H1 (cell line): Measurements from ENCODE around the gene BRD3OS. TPM values are rescaled to one million over a fixed set of nuclear protein-coding genes. Genes with fewer than 3 reads are reported as not detected.

Experiments
- CTCF ChIA-PET: fragments of 300-600 bp; sonication (Branson Sonifier 250); formaldehyde crosslinking; loops from one replicate; lab custom pipeline; 2021; ENCODE audit not compliant: partially characterized antibody; lab: Charles Lee
- POLR2A ChIA-PET: fragments of 300-600 bp; sonication (Branson Sonifier 250); formaldehyde crosslinking; loops from one replicate; lab custom pipeline; 2021; ENCODE audit warnings: inconsistent platforms; ENCODE audit not compliant: partially characterized antibody; lab: Charles Lee
- DNase-seq, 2 experiments: peaks; one replicate each; pipeline versions ENCODE4 v3.0.0 to v3.0.0-alpha.2; 2010 to 2022; ENCODE audit warnings: low spot score in 2 of 2, low read depth in 1 of 2, mixed read lengths in 1 of 2
- FAIRE-seq: peaks from 2 replicates; lab custom pipeline; 2011; peaks lifted over from hg19 to GRCh38; lab: Jason Lieb, UNC
- H2AFZ ChIP-seq: 2 replicates; pipeline ENCODE4 v1.8.1; 2012; ENCODE audit warnings: low read length, inconsistent platforms
- H2AK5ac ChIP-seq: 2 replicates; pipeline ENCODE4 v1.6.1; 2013; ENCODE audit warnings: low read depth, low read length
- H2BK120ac ChIP-seq: replicated peaks from 2 replicates; pipeline ENCODE3; 2013; ENCODE audit warnings: low read depth, low read length, inconsistent platforms
- H2BK12ac ChIP-seq: 2 replicates; pipeline ENCODE4 v1.6.1; 2013; ENCODE audit warnings: low read depth, low read length
- H2BK15ac ChIP-seq: 2 replicates; pipeline ENCODE4 v1.6.1; 2013; ENCODE audit warnings: low read length
- H2BK20ac ChIP-seq: 2 replicates; pipeline ENCODE4 v1.6.1; 2013; ENCODE audit warnings: low read length
- H2BK5ac ChIP-seq: 2 replicates; pipeline ENCODE4 v1.6.1; 2013; ENCODE audit warnings: low read depth, low read length
- H3K14ac ChIP-seq: 2 replicates; pipeline ENCODE4 v1.6.1; 2013; ENCODE audit warnings: inconsistent platforms; ENCODE audit not compliant: insufficient read length
- H3K18ac ChIP-seq: 2 replicates; pipeline ENCODE4 v1.6.1; 2013; ENCODE audit warnings: low read length; ENCODE audit errors: extremely low read depth
- H3K23ac ChIP-seq: 2 replicates; pipeline ENCODE4 v1.6.1; 2013; ENCODE audit warnings: inconsistent platforms; ENCODE audit not compliant: insufficient read length
- H3K23me2 ChIP-seq: 2 replicates; pipeline ENCODE4 v1.6.1; 2013; ENCODE audit warnings: low read depth, low read length
- H3K27ac ChIP-seq: 2 replicates; pipeline ENCODE4 v1.6.1; 2011; ENCODE audit warnings: low read depth, low read length, inconsistent platforms
- H3K27me3 ChIP-seq, 4 experiments: replicated peaks in 1 of 4; 1 replicate in 1 of 4; 2 replicates in 3 of 4; pipeline versions ENCODE4 v1.6.1 to v1.8.1; 2011 to 2013; ENCODE audit warnings: low read length in 3 of 4, mild to moderate bottlenecking in 3 of 4, inconsistent platforms in 2 of 4, mixed read lengths in 2 of 4, moderate library complexity in 1 of 4; ENCODE audit not compliant: control insufficient read depth in 3 of 4, insufficient read depth in 3 of 4; ENCODE audit errors: extremely low read depth in 1 of 4
- H3K36me3 ChIP-seq, 4 experiments: 2 replicates each; pipeline versions ENCODE4 v1.6.1 to v1.8.1; 2011 to 2013; ENCODE audit warnings: mild to moderate bottlenecking in 4 of 4, low read length in 3 of 4, moderate library complexity in 2 of 4, control low read depth in 1 of 4, inconsistent platforms in 1 of 4; ENCODE audit not compliant: insufficient read depth in 4 of 4, control insufficient read depth in 2 of 4
- H3K4ac ChIP-seq: replicated peaks from 2 replicates; pipeline ENCODE3; 2013; ENCODE audit warnings: low read length, low read depth, mixed read lengths, inconsistent platforms; ENCODE audit not compliant: insufficient read length
- H3K4me1 ChIP-seq, 4 experiments: replicated peaks in 1 of 4; 1 replicate in 1 of 4; 2 replicates in 3 of 4; pipeline versions ENCODE4 v1.6.1 to v1.8.1; 2011 to 2013; ENCODE audit warnings: low read length in 3 of 4, inconsistent platforms in 2 of 4, mixed read lengths in 1 of 4; ENCODE audit not compliant: insufficient read depth in 4 of 4, control insufficient read depth in 3 of 4
- H3K4me2 ChIP-seq, 2 experiments: 2 replicates each; pipeline versions ENCODE4 v1.6.1 to v1.8.1; 2011 to 2013; ENCODE audit warnings: low read depth in 2 of 2, low read length in 2 of 2, control low read depth in 1 of 2, inconsistent platforms in 1 of 2, mild to moderate bottlenecking in 1 of 2; ENCODE audit not compliant: insufficient read depth in 1 of 2
- H3K4me3 ChIP-seq, 4 experiments: fragments of 200-600, 300-600 bp in 1 of 4; sonication (generic), shearing (Covaris generic), sonication (Bioruptor Twin) in 1 of 4; 2 replicates each; pipeline versions ENCODE4 v1.5.1 to v1.8.1; 2011 to 2016; ENCODE audit warnings: low read length in 4 of 4, low read depth in 3 of 4, control low read depth in 2 of 4, inconsistent platforms in 2 of 4, mild to moderate bottlenecking in 2 of 4, mixed read lengths in 1 of 4, moderate library complexity in 1 of 4; ENCODE audit not compliant: insufficient read depth in 2 of 4; ENCODE audit errors: extremely low read depth in 1 of 4
- H3K56ac ChIP-seq: replicated peaks from 2 replicates; pipeline ENCODE3; 2013; ENCODE audit warnings: low read depth, mild to moderate bottlenecking, mixed read lengths, low read length, inconsistent platforms; ENCODE audit not compliant: insufficient read length
- H3K79me1 ChIP-seq: 2 replicates; pipeline ENCODE4 v1.6.1; 2013; ENCODE audit warnings: low read depth, low read length, control low read depth
- H3K79me2 ChIP-seq, 2 experiments: 2 replicates each; pipeline versions ENCODE4 v1.6.1 to v1.8.1; 2012 to 2013; ENCODE audit warnings: low read length in 2 of 2, mild to moderate bottlenecking in 2 of 2, inconsistent platforms in 1 of 2; ENCODE audit not compliant: insufficient read depth in 2 of 2, control insufficient read depth in 1 of 2
- H3K9ac ChIP-seq, 4 experiments: replicated peaks in 1 of 4; 1 replicate in 1 of 4; 2 replicates in 3 of 4; pipeline versions ENCODE4 v1.6.1 to v1.8.1; 2011 to 2013; ENCODE audit warnings: low read depth in 3 of 4, low read length in 3 of 4, control low read depth in 2 of 4, mild to moderate bottlenecking in 2 of 4, moderate library complexity in 2 of 4, inconsistent platforms in 1 of 4; ENCODE audit errors: extremely low read depth in 1 of 4
- H3K9me3 ChIP-seq, 2 experiments: 2 replicates each; pipeline versions ENCODE4 v1.6.1 to v1.8.1; 2012 to 2013; ENCODE audit warnings: mild to moderate bottlenecking in 2 of 2, moderate library complexity in 2 of 2, control low read depth in 1 of 2, inconsistent platforms in 1 of 2, low read depth in 1 of 2, low read length in 1 of 2, mixed read lengths in 1 of 2; ENCODE audit not compliant: insufficient read depth in 2 of 2
- H4K20me1 ChIP-seq, 2 experiments: replicated peaks in 1 of 2; 2 replicates each; pipeline versions ENCODE3 to v1.8.1; 2011 to 2013; ENCODE audit warnings: inconsistent platforms in 2 of 2, low read length in 2 of 2, mild to moderate bottlenecking in 1 of 2; ENCODE audit not compliant: insufficient read depth in 2 of 2, control insufficient read depth in 1 of 2
- H4K5ac ChIP-seq: 2 replicates; pipeline ENCODE4 v1.6.1; 2013; ENCODE audit warnings: low read length, low read depth, mixed read lengths, inconsistent platforms; ENCODE audit not compliant: insufficient read length
- H4K8ac ChIP-seq: 2 replicates; pipeline ENCODE4 v1.8.0; 2013; ENCODE audit warnings: mild to moderate bottlenecking, moderate library complexity, low read length, inconsistent platforms; ENCODE audit not compliant: insufficient read depth; ENCODE audit errors: extremely low read depth
- H4K91ac ChIP-seq: replicated peaks from 2 replicates; pipeline ENCODE3; 2013; ENCODE audit warnings: low read length, mixed read lengths, inconsistent platforms; ENCODE audit not compliant: insufficient read length
- ATF3 ChIP-seq: IDR thresholded peaks from 2 replicates; pipeline ENCODE4 v1.6.1; 2011; ENCODE audit warnings: low read depth, mild to moderate bottlenecking, low read length; ENCODE audit not compliant: insufficient read depth
- BCL11A ChIP-seq, 2 experiments: IDR thresholded peaks; one replicate each; pipeline ENCODE4 v1.6.1; 2011; ENCODE audit warnings: low read depth in 2 of 2, low read length in 2 of 2, mild to moderate bottlenecking in 2 of 2
- CEBPB ChIP-seq: IDR thresholded peaks from 2 replicates; pipeline ENCODE4 v1.6.1; 2012; ENCODE audit warnings: low read depth, low read length
- CTBP2 ChIP-seq: IDR thresholded peaks from 2 replicates; pipeline ENCODE4 v1.7.0; 2011; ENCODE audit warnings: borderline replicate concordance, mild to moderate bottlenecking, moderate library complexity, mixed read lengths, low read length; ENCODE audit not compliant: insufficient read depth, insufficient read length
- KDM4A ChIP-seq: IDR thresholded peaks from one replicate; pipeline ENCODE4 v1.7.1; 2012; ENCODE audit warnings: low read depth, mild to moderate bottlenecking, moderate library complexity, low read length, inconsistent platforms; ENCODE audit not compliant: severe bottlenecking
- KDM5A ChIP-seq: fragments of 200-600 bp; IDR thresholded peaks from 2 replicates; pipeline ENCODE4 v1.7.1; 2012; ENCODE audit warnings: mild to moderate bottlenecking, low read length, inconsistent platforms, mixed read lengths
- SP1 ChIP-seq: IDR thresholded peaks from 2 replicates; pipeline ENCODE4 v1.6.1; 2011; ENCODE audit warnings: low read depth, low read length
- SUZ12 ChIP-seq: fragments of 200-600 bp; sonication (generic); IDR thresholded peaks from 2 replicates; pipeline ENCODE4 v1.6.1; 2012; ENCODE audit warnings: mild to moderate bottlenecking, inconsistent platforms, low read length, moderate library complexity, mixed read lengths
- TEAD4 ChIP-seq: IDR thresholded peaks from 2 replicates; pipeline ENCODE4 v1.6.1; 2012; ENCODE audit warnings: low read depth, low read length, inconsistent platforms, mixed read lengths
- ZNF274 ChIP-seq: IDR thresholded peaks from 2 replicates; pipeline ENCODE4 v1.7.0; 2012; ENCODE audit warnings: low read length, borderline replicate concordance; ENCODE audit errors: extremely low read depth
- WGBS, 2 experiments: shearing (Covaris generic) in 1 of 2; methylation state at CpG; one replicate each; pipeline versions ENCODE4 v1.1.6 to v1.1.7; 2013 to 2015; ENCODE audit warnings: low lambda C conversion rate in 2 of 2, mixed read lengths in 2 of 2, inconsistent platforms in 1 of 2, low coverage in 1 of 2, missing lambda C conversion rate in 1 of 2; ENCODE audit not compliant: insufficient replicate concordance in 2 of 2, insufficient coverage in 1 of 2, insufficient read length in 1 of 2; ENCODE audit errors: extremely low coverage in 1 of 2, missing lambda C conversion rate in 1 of 2; 5-methylcytosine and 5-hydroxymethylcytosine counted together
- polyA plus RNA-seq, 7 experiments: library from polyadenylated mRNA; depleted of rRNA in 3 of 7; stranded (reverse) in 5 of 7; unstranded in 2 of 7; fragments of >200 nt in 5 of 7; fragments of 200-250 nt in 2 of 7; gene quantifications; 1 replicate in 5 of 7; 2 replicates in 1 of 7; 4 replicates in 1 of 7; pipeline versions ENCODE4 v1.2.1 to v1.2.3, GENCODE V29; 2011 to 2013; ENCODE audit warnings: missing spikeins in 2 of 7, mixed read lengths in 2 of 7
- total RNA-seq: library from RNA; stranded (reverse); fragmentation: NEBNext Ultra II Directional; extraction: Animal tissue kit (Norgen Biotek cat#: 25700); gene quantifications from 2 replicates; pipeline ENCODE4 v1.2.1, GENCODE V29; 2021

BRD3OS gene
- total and polyA plus RNA-seq, 2 of the 8 experiments (the other 6 are each of a cell fraction or from before 2014, with no cell fraction given) = 12.7 to 20.2 TPM

- POLR2A ChIA-PET = no interaction called here
- Histone ChIP-seq H3K9me3 (no peaks in the 10 kb centered on the region), H3K27me3 (no peaks in the 10 kb centered on the region), H3K79me2 (no peaks in the 10 kb centered on the region), H4K20me1 (peaks cover 12 to 14% of the 10 kb centered on the region in 2 experiments), H3K18ac (no peak overlapping the region), H2BK5ac (no peak overlapping the region), H3K56ac (no peak overlapping the region), H3K4me2 (no peak overlapping the region), H3K4ac (no peak overlapping the region), H2BK120ac (no peak overlapping the region), H3K9ac (no peak overlapping the region), H2AK5ac (no peak overlapping the region), H3K14ac (no peak overlapping the region)
- WGBS, 2 experiments = 91% methylated on average over 16 of the region's 16 CpGs; no CpG with 5 or more reads in 1 of the 2 experiments
- CTCF ChIA-PET = interaction anchor here (0.9 to 1.2 kb wide), 2 partner anchors 15 to 105 kb away, joined by 3 read pairs; no protein-coding TSS in a partner anchor
- DNase-seq = no peak
- no peak for FAIRE-seq
- TF ChIP-seq SP1 = no peak
- TF ChIP-seq SUZ12 = no peak
- TF ChIP-seq KDM4A = no peak
- TF ChIP-seq CEBPB = no peak
- no peak for TF ChIP-seq KDM5A
- TF ChIP-seq CTBP2 = no peak
- no peak for TF ChIP-seq ATF3
- no peak for TF ChIP-seq TEAD4
- TF ChIP-seq BCL11A (IDR thresholded peaks at IDR 0.05; ENCODE audit: low read depth in 2 of 2, low read length in 2 of 2) = no peak
- no peak for TF ChIP-seq ZNF274
- TF ChIP-seq, all 59 proteins: peak for 0
- peaks cover 4% of the 10 kb centered on the region; the same call in 1 of the 2 replicates for H3K79me1 ChIP-seq
- no peak overlapping the region for H2BK12ac ChIP-seq
- H2BK20ac ChIP-seq = no peak overlapping the region
- H3K23me2 ChIP-seq = no peaks in the 10 kb centered on the region
- no peak overlapping the region for H2BK15ac ChIP-seq
- no peaks in the 10 kb centered on the region; a peak in 1 of 7 replicates for H3K4me1 ChIP-seq
- no peak overlapping the region for H4K91ac ChIP-seq
- no peak overlapping the region for H2AFZ ChIP-seq
- H3K36me3 ChIP-seq = peaks cover 27 to 65% (median 47%) of the 10 kb centered on the region in 4 experiments
- no peak overlapping the region for H3K27ac ChIP-seq
- H4K5ac ChIP-seq = no peak overlapping the region
- H3K23ac ChIP-seq = no peak overlapping the region
- H4K8ac ChIP-seq = no peak overlapping the region
- no peak overlapping the region for H3K4me3 ChIP-seq
Measured at GRCh38 chr9:134041649-134041962, 16.3 kb downstream of the BRD3OS start.
